Measurements from ENCODE around the gene WBP2. TPM values are rescaled to one million over a fixed set of nuclear protein-coding genes. Genes with fewer than 3 reads are reported as not detected.

Gene WBP2
- total RNA-seq, 1 experiment from 2014 or later: 25.7 TPM

DNA sequence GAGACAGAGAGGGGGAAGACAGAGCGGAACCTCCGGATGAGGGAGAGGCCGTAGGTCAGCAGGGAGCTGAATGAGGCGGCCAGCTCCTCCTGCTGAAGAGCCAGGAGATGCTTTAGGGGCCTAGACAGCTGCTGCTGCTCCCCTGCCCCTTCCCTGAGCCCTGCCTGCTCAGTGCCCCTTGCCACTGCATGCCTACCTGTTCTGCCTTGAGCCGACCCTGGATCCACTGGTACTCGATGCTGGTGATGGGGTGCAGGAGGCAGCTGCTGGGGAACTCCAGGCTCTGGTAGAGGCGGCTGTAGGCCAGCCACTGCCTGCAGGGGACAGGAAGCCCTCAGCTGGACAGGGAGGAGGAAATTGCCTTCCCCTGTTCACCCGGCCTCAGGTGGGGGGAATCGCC, 18.5 kb downstream of the WBP2 start:
- in situ Hi-C loops (cut with HindIII; ENCODE audit: low pct_unique_long_range_greater_than_20kb, low sequenced_read_pairs): no loop called here
- no peak for DNase-seq (ENCODE audit: low read depth)

DNA sequence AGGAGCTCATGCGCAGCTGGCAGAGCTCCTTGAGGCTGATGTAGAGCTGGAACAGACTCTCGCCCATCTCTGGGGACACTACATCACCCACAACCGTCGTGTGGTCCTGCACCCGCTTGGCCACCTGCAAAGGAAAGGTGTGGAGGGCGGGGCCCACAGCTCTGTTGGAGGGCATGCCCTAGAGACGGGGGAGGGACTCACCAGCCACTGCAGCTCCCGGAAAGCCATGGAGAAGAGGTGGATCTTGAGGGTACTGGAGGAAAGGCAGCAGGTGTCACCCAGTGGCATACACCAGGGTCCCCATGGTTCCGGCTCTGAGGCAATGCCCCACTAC, 19.5 kb downstream of the WBP2 start:
- in situ Hi-C loops (cut with HindIII; ENCODE audit: low pct_unique_long_range_greater_than_20kb, low sequenced_read_pairs): no loop called here
- no peak for DNase-seq (ENCODE audit: low read depth)

DNA sequence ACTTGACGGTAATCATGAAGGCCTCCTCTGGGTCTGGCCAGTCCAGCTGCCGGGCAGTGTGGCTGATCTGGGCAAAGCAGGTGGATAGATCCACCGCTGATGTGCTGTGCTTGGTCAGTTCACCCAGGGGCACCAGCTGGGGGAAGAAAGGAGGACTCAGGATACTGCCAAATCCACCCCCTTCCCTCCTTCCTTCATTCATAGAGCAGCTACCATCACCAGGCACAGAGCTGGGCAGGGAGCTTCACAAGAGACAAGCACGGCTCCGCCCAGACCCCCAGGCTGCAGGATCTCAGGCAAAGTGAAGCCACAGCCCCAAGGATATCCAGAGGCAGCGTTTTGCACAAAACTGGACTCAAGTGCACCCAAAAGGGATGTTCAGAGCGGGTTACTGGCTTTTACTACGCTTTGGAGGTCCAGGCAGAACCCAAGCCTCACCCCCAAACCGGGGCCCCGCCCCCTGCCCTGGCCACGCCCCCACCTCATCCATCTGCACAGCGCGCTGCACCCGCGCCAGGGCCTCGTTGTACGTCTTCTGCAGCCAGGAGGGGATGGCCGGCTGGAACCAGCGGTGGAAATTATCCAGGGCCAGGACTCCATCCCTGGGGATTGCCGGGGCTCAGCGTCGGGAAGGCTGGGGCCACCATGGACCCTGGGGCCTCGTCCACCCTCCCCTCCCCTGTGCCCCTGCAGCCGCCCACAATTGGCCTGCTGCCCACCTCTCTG, 20.0 kb downstream of the WBP2 start:
- no peak for DNase-seq (ENCODE audit: low read depth)
- in situ Hi-C loops (cut with HindIII; ENCODE audit: low pct_unique_long_range_greater_than_20kb, low sequenced_read_pairs): no loop called here

DNA sequence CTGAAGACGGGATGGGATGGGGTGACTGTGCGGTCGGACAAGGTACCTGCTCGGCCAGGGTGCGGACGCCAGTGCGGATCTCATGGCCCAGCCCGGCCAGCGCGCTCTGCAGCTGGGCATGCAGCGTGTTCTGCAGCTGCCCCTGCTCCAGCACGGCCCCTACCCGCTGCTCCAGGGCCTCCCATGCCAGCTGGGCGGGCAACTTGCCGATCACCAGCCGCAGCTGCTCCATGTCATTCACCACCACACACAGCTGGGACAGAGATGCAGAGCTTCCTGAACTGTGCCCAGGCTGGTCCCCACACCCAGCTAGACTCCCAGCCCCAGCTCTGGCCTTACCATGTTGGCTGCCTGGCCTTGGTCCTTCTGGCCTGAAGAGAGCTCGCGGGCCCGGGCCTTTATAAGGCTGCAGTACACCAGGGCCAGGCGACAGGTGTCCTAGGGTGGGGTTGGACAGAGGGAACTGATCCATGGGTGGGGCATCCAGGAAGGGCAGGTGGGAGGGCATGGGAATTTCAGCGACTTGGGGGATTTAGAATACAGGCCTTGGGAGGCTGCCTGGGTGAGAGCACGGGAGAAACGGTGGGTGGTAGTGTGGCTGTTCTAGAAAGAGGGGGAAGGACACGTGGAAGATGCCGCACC, 20.7 kb downstream of the WBP2 start:
- in situ Hi-C loops (cut with HindIII; ENCODE audit: low pct_unique_long_range_greater_than_20kb, low sequenced_read_pairs): no loop called here

DNA sequence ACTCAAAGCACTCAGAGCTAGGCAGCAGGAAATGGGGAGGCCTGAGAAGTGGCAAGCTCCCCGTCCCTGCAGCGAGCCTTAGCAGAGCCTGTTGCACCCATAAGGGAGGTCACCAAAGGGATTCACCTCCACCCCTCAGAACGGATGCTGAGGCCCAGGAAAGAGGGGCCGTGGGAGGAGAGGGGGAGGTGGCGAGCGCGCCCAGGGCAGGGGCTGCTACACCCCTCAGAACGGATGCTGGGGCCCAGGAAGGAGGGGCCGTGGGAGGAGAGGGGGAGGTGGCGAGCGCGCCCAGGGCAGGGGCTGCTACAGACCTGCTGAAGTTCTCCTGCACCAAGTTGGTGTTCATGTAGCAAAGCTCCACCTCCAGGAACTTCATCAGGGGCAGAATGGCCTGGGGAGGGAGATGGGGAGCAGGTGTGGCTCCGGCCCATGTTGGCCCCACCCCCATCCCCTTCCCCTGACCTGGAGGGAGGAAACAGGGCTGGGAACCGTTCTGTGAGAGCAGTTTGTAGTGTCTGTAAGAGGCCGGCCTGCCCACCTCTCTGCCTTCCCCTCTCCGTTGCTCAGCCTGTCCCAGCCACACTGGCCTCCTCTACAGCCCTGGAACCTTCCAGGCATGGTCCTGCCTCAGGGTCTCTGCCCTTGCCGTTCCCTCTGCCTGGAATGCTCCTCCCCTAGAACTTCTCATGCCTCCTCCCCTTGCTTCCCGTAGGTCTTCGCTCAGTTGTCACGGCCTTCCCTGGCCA, 22.3 kb downstream of the WBP2 start:
- in situ Hi-C loops (cut with HindIII; ENCODE audit: low pct_unique_long_range_greater_than_20kb, low sequenced_read_pairs): no loop called here
- no peak for DNase-seq (ENCODE audit: low read depth)

More for the DNA sequence above, 20.7 kb downstream of the WBP2 start:
- DNase-seq (ENCODE audit: low read depth): no peak

DNA sequence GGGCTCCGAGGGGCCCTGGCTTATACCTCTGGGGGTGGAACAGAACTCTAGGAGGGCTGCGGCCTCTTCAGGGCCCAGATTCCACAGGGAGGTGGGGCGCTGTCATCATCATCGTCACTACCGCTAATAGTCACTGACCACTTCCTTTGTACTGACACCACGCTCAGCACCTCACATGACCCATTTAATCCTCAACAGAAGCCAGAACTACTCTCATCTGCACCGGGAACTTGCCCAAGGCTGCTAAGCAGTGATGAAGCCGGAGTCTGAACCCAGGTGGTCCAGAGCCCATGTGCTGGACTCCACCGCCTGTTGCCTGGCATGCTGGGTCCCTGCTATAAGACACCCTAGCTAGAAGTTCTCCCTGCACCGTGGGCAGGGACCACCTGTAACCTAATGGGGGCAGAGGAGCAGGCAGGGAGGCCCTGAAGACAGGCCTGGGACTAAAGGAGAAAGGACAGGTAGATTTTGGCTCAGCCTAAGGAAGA, 22.9 kb downstream of the WBP2 start:
- in situ Hi-C loops (cut with HindIII; ENCODE audit: low pct_unique_long_range_greater_than_20kb, low sequenced_read_pairs): no loop called here
- DNase-seq (ENCODE audit: low read depth): no peak

DNA sequence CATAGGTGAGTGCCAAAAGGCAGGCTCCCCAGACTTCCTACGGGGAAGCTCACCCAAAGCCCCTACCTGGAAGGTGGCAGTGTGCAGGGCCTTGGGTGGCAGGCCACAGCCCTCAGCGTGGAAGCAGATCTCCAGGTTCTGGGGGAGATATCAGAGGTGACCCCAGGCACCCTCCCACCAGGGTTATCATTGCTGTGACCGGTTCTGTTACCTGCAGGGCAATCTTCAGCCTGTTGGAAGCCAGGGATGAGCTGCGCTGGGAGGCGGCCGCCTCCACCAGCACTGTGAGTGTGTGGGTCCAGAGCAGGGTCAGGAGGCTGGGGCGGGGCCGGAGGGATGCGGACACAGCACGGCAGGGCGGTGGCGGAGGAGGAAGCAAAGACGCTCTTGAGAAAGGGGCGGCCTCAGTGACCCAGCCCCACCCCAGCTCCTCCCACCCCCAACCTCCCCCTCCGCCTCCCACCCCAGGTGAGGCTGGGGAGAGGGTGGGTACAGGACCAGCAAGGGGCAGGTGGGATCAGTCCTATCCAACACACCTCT, 24.0 kb downstream of the WBP2 start:
- DNase-seq (ENCODE audit: low read depth): no peak
- in situ Hi-C loops (cut with HindIII; ENCODE audit: low pct_unique_long_range_greater_than_20kb, low sequenced_read_pairs): no loop called here

DNA sequence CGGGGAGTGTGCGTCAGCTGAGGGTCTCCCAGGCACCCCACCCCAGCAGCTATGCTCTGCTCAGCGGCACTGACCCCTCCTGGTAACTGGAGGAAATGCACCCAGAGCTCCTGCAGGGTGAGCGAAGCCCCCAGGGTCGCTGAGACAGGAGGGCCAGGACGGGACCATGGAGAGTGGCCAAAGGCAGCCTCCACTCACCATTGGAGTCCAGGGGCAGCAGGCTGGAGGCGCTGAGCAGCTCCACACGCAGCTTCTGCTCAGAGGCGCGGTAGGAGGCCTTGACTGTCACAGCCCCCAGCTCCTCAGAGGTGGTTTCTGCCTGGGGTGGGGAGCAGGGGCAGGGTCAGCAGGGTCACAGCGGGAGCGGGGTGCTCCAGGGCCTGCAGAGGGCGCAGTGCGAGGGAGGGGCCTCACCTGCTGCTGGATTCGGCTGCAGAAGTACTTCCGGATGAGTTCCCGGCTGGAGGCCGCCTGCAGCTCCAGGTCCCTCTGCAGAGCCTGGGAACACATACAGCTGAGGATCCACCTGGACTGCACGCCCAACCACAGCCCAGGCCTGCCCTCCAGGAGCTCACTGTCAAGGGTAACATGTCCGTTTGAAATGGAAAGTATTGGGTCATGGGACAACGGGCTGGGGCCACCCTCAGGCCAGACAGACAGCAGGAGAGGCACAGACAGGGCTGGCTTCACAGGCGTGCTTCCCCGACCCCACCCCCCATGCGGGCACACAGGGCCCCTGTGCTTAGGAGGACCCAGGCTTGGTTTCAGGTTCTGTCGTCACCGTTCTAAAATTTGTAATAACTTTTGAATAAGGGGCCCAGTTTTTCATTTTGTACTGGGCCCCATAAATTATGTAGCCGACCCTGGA, 24.7 kb downstream of the WBP2 start:
- in situ Hi-C loops (cut with HindIII; ENCODE audit: low pct_unique_long_range_greater_than_20kb, low sequenced_read_pairs): no loop called here
- DNase-seq (ENCODE audit: low read depth): no peak

DNA sequence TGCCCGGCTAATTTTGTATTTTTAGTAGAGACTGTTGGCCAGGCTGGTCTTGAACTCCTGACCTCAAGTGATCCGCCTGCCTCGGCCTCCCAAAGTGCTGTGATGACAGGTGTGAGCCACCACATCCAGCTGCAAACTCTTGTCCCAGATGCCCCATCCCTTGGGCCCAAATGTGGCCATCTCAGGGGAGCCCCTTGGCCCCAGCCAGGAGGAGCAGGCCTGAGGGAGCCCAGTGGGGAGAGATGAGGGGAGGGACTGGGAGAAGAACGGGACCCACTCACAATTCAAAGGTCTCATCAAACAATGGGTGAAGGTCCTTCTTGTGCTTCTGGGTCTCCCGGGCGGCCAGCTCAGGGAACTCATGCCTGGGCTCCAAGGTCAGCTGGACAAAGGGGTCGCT, 25.4 kb downstream of the WBP2 start:
- no peak for DNase-seq (ENCODE audit: low read depth)
- in situ Hi-C loops (cut with HindIII; ENCODE audit: low pct_unique_long_range_greater_than_20kb, low sequenced_read_pairs): no loop called here

DNA sequence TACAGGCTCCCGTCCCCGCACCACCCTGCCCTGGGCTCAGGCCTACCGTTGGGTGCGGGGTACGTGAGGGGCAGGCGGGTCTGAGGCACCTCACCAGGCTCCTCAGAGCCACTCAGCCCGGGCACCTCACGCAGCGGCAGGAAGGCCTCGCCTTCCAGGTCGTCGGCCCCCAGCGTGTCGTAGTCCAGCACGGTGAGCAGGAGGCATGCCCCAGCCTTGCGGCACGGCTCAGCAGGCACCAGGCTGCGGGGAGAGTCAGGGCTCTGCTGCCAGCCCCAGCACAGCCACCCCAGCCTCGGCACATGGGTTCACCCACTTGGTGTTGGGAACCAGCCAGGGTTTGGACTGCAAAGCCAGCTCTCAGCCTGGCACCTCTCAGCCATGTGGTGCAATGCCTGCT, 26.4 kb downstream of the WBP2 start:
- in situ Hi-C loops (cut with HindIII; ENCODE audit: low pct_unique_long_range_greater_than_20kb, low sequenced_read_pairs): no loop called here
- DNase-seq (ENCODE audit: low read depth): no peak

DNA sequence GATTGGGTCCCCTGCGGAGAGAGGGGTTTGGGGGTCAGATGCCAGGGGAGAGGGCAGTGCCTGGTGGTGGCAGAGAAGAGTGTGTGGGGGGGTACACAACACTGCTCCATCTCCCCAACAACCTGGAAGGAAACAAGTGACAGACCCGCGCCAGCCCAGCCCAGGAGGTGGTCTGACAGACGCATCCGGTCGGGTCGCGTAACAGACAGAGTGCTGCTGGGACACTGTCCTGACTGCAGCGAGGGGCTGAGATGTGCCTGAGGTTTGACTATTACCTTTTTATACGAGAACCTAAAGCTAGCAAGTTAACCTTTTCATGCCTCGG, 27.1 kb downstream of the WBP2 start:
- DNase-seq (ENCODE audit: low read depth): no peak
- in situ Hi-C loops (cut with HindIII; ENCODE audit: low pct_unique_long_range_greater_than_20kb, low sequenced_read_pairs): no loop called here

DNA sequence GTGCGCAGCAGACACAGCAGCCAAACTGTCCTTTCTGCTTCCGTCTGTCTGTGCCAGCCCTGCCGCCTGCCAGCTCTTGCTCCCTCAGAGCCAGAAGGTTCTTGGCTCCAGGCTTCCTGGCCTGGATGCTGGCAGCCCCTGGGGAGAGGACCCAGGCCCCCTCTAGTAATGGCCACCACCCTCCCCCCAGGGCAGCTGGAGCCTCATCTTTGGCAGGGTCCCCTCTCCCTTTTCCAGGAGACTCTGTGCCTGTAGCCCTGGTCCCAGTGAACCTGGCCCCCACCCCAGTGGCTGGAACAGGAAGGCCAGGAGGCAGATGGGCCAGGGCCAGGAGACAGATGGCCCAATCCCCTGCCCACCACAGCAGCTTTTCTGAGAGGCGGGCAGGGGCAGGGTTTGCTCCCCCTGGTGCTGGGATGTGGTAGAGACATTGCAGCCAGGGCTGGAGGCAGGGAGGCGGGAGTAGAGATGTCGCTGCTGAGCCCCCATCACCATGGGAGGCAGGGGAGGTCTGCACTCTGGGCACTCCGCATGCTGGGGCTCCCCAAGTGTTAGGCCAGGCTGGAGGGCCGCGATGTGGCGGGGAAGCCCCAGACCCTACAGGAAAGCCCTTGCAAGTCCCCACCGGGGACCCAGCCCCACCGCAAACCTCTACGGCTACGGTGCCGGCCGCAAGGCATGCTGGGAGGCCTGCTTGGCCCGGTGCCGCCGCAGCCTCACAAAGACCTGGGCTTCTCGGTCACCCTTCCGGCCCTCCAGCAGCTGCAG, 27.6 kb downstream of the WBP2 start:
- DNase-seq (ENCODE audit: low read depth): no peak
- in situ Hi-C loops (cut with HindIII; ENCODE audit: low pct_unique_long_range_greater_than_20kb, low sequenced_read_pairs): no loop called here

DNA sequence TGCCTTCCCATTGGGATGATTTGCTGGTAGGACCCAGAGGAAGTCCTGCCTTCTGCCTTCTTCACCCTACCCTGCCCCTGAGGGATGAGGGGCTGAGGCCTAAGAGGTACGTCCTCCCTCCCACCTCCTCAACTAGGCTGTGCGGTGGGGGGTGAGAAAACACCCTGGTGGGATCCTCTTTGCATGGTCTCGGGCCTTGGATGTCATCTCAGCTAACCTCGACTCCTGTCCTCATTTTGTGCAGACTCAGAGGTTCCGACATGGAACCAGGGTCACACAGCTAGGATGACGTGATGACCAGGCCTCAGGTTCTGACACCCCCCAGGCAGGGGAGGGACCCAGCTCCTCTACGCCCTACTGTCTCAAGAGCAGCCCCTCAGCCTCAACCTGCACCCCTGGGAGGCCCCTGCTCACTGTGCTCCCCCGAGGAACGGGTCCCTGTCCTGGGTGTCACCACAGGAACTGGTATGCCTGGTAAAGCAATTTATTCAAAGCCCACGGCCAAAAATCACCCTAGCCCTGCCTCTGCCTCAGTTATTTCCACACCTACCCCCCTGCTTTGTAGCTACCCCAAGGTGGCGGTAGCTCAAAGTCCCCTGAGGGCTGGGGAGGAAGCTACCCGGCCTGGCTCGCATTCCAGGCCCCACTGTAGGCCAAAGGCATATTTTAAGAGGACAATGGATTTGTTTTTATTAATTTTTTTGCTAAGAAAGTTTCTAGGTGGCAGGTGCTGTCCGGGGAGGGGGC, 28.4 kb downstream of the WBP2 start:
- in situ Hi-C loops (cut with HindIII; ENCODE audit: low pct_unique_long_range_greater_than_20kb, low sequenced_read_pairs): no loop called here
- DNase-seq (ENCODE audit: low read depth): no peak

DNA sequence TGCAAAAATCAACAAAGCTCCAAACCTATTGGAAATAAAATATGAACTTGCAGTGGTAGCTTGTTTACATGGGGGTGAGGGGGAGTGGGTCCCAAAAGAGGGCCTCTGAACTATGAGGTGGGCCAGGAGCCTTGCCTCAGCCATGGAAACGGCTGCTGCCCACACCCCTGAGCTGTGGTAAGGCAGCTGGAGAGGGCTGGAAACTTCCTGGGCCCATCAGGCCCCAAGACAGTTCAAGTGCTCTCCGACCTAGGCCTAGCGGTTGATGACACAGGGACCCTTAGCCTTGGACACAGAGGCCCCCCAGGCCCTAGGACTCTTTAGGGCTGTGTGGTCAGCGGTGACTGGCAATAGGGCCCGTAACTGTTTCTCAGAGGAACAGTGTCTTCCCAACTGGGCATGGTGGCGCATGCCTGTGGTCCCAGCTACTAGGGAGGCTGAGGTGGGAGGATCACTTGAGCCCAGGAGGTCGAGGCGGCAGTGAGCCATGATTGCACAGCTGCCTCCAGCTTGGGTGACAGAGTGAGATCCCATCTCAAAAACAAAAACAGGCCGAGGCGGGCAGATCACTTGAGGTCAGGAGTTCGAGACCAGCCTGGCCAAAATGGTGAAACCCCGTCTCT, 29.3 kb downstream of the WBP2 start:
- DNase-seq (ENCODE audit: low read depth): no peak
- in situ Hi-C loops (cut with HindIII; ENCODE audit: low pct_unique_long_range_greater_than_20kb, low sequenced_read_pairs): no loop called here

DNA sequence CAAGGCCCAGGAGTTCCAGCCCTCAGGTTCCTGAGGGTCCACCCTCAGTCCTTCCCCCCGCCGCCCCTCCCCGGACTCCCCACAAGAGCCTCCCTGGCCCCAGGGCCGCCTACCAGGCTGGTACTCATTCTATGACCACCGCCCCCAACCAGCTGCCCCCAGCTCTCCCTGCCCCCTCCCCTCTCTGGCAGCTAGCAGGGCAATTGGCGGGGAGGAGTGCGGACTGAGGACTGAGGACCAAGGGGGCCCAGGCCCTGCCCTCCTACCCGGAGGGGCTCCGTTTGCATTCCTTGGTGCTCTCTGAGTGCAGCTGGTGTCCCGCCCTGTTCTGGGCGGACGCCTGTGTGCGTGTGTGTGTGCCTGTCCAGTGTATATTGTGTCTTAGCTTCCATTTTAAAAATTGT, 30.0 kb downstream of the WBP2 start:
- in situ Hi-C loops (cut with HindIII; ENCODE audit: low pct_unique_long_range_greater_than_20kb, low sequenced_read_pairs): no loop called here
- DNase-seq (ENCODE audit: low read depth): no peak

DNA sequence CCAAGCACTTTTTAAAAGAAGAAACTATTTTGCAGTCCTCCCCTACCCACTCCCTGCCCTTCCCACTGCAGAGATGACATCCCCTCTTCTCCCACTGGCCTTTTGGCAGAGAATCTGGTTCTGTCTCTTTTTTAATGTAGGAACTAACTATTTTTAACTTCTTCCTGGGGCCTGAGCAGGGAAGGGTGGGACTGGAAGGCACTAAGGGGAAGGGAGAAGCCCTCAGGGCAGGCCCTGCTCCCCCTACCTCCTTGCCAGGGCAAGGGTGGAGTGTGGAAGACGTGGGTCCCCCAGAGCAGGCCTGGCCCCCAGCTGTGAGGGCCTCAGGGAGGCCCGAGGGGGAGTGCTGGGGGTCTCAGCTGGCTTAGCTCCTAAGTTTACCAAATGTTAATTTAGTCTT, 30.5 kb downstream of the WBP2 start:
- no peak for DNase-seq (ENCODE audit: low read depth)
- in situ Hi-C loops (cut with HindIII; ENCODE audit: low pct_unique_long_range_greater_than_20kb, low sequenced_read_pairs): no loop called here

DNA sequence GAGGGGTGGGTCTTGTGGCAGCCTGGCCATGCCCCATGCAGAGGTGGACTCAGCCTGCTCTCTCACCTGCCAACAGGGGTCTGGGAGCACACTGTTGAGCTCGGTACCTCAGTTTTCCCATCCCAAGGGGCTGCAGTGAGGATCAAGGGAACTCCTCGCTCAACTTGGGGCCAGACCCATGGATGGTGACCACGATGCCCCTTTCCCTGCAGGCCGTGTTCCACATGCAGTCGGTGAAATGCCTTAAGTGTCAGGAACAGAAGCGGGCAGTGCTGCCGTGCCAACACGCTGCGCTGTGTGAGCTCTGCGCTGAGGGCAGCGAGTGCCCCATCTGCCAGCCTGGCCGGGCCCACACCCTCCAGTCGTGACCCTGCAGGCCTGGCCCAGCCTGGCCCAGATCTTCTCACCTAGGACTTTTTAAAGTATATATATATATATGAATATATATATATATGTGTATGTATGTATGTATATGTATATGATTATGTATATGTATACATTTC, 31.0 kb downstream of the WBP2 start:
- no peak for DNase-seq (ENCODE audit: low read depth)
- in situ Hi-C loops (cut with HindIII; ENCODE audit: low pct_unique_long_range_greater_than_20kb, low sequenced_read_pairs): no loop called here
